ENCODE measurements around the gene LRRTM4. TPM values are rescaled to one million over a fixed set of nuclear protein-coding genes. Genes with fewer than 3 reads are reported as not detected.

LRRTM4 gene
- total RNA-seq, 1 experiment from 2014 or later = 9.4 TPM

DNA sequence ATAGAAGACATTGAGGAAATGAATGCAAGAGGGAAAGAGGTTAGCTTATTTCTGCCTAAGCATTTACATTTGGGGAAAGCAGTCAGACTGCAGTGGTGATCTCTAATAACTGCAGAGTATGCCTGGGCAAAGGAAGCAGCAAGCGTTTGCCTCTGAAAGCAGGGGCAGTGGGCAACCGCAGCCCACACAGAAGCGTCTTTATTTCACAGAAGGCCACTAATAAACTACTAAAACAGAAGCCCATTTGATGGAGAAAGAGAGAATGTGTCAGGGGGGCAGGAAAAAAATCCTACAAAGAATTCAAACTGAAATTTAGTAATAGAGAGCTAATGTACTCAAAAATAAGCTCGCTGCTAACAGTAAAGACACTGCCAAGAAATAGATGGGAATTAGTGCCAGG is 53.1 kb downstream of the LRRTM4 start:
- ChIA-PET CTCF (no interaction called here), POLR2A (no interaction called here)
- Mint-ChIP-seq H3K27me3 (ENCODE audit: low read depth) (no peaks in the 10 kb centered on the region), H3K4me1 (0 out of 2 replicates have a peak, but pooled peaks cover 3% of the 10 kb centered on the region), H3K4me3 (no peak overlapping the region), H3K36me3 (no peaks in the 10 kb centered on the region), H3K9me3 (no peaks in the 10 kb centered on the region), H3K27ac (no peak overlapping the region)
- DNase-seq (ENCODE audit: low spot score) = no peak
- ATAC-seq = no peak
- TF ChIP-seq, protein P1, sequence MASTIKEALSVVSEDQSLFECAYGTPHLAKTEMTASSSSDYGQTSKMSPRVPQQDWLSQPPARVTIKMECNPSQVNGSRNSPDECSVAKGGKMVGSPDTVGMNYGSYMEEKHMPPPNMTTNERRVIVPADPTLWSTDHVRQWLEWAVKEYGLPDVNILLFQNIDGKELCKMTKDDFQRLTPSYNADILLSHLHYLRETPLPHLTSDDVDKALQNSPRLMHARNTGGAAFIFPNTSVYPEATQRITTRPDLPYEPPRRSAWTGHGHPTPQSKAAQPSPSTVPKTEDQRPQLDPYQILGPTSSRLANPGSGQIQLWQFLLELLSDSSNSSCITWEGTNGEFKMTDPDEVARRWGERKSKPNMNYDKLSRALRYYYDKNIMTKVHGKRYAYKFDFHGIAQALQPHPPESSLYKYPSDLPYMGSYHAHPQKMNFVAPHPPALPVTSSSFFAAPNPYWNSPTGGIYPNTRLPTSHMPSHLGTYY (CRISPR knock-in tag; IDR thresholded peaks at IDR 0.05) = no peak
- TF ChIP-seq, protein P2, sequence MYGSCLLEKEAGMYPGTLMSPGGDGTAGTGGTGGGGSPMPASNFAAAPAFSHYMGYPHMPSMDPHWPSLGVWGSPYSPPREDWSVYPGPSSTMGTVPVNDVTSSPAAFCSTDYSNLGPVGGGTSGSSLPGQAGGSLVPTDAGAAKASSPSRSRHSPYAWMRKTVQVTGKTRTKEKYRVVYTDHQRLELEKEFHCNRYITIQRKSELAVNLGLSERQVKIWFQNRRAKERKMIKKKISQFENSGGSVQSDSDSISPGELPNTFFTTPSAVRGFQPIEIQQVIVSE (CRISPR knock-in tag; IDR thresholded peaks at IDR 0.05; ENCODE audit: borderline replicate concordance) = no peak
- TF ChIP-seq, protein P3, sequence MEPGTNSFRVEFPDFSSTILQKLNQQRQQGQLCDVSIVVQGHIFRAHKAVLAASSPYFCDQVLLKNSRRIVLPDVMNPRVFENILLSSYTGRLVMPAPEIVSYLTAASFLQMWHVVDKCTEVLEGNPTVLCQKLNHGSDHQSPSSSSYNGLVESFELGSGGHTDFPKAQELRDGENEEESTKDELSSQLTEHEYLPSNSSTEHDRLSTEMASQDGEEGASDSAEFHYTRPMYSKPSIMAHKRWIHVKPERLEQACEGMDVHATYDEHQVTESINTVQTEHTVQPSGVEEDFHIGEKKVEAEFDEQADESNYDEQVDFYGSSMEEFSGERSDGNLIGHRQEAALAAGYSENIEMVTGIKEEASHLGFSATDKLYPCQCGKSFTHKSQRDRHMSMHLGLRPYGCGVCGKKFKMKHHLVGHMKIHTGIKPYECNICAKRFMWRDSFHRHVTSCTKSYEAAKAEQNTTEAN (CRISPR knock-in tag; IDR thresholded peaks at IDR 0.05) = no peak
- TF ChIP-seq NR1H2 (CRISPR knock-in tag; IDR thresholded peaks at IDR 0.05) = no peak
- TF ChIP-seq, protein P4, sequence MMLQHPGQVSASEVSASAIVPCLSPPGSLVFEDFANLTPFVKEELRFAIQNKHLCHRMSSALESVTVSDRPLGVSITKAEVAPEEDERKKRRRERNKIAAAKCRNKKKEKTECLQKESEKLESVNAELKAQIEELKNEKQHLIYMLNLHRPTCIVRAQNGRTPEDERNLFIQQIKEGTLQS (CRISPR knock-in tag; conservative IDR thresholded peaks at IDR 0.05) = no peak
- TF ChIP-seq, protein P5, sequence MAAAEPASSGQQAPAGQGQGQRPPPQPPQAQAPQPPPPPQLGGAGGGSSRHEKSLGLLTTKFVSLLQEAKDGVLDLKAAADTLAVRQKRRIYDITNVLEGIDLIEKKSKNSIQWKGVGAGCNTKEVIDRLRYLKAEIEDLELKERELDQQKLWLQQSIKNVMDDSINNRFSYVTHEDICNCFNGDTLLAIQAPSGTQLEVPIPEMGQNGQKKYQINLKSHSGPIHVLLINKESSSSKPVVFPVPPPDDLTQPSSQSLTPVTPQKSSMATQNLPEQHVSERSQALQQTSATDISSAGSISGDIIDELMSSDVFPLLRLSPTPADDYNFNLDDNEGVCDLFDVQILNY (CRISPR knock-in tag; IDR thresholded peaks at IDR 0.05) = no peak
- no peak for TF ChIP-seq SMAD4 (CRISPR knock-in tag; IDR thresholded peaks at IDR 0.05)
- TF ChIP-seq, protein P6, sequence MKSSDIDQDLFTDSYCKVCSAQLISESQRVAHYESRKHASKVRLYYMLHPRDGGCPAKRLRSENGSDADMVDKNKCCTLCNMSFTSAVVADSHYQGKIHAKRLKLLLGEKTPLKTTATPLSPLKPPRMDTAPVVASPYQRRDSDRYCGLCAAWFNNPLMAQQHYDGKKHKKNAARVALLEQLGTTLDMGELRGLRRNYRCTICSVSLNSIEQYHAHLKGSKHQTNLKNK (CRISPR knock-in tag; IDR thresholded peaks at IDR 0.05) = no peak
- TF ChIP-seq, protein P7, sequence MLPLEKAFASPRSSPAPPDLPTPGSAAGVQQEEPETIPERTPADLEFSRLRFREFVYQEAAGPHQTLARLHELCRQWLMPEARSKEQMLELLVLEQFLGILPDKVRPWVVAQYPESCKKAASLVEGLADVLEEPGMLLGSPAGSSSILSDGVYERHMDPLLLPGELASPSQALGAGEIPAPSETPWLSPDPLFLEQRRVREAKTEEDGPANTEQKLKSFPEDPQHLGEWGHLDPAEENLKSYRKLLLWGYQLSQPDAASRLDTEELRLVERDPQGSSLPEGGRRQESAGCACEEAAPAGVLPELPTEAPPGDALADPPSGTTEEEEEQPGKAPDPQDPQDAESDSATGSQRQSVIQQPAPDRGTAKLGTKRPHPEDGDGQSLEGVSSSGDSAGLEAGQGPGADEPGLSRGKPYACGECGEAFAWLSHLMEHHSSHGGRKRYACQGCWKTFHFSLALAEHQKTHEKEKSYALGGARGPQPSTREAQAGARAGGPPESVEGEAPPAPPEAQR (CRISPR knock-in tag; IDR thresholded peaks at IDR 0.05) = no peak
- no peak for TF ChIP-seq RORB (CRISPR knock-in tag; IDR thresholded peaks at IDR 0.05)
- TF ChIP-seq MXD4 (CRISPR knock-in tag; IDR thresholded peaks at IDR 0.05; ENCODE audit: borderline replicate concordance) = no peak
- no peak for TF ChIP-seq ETV6 (CRISPR knock-in tag; IDR thresholded peaks at IDR 0.05)
- no peak for TF ChIP-seq NR3C1 (CRISPR knock-in tag; conservative IDR thresholded peaks at IDR 0.05; ENCODE audit: low read depth)
- TF ChIP-seq TEAD1 (CRISPR knock-in tag; IDR thresholded peaks at IDR 0.05) = no peak
- TF ChIP-seq FOXP1 (CRISPR knock-in tag; IDR thresholded peaks at IDR 0.05; ENCODE audit: borderline replicate concordance) = no peak
- TF ChIP-seq FOXK1 (CRISPR knock-in tag; IDR thresholded peaks at IDR 0.05) = no peak
- no peak for TF ChIP-seq SMAD3 (CRISPR knock-in tag; IDR thresholded peaks at IDR 0.05; ENCODE audit: borderline replicate concordance)
- no peak for TF ChIP-seq OVOL2 (CRISPR knock-in tag; IDR thresholded peaks at IDR 0.05; ENCODE audit: borderline replicate concordance)

DNA sequence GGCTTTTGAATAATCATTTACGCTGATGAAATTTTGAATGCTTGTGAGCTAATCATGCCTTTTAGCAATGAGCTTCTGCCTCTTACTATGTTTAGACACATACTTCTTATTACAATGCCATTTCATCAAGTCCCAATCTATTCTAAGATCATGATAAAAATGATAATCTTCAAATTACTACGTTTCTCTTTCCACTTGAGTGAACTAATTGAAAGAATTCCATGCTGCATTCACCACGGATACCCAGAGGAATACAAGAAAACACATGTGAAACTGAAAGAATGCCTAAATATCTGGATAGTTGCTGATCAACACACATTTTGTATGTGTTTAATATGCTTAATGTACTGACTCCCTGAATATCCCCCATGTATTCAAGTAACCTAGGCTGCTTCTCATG is 62.3 kb downstream of the LRRTM4 start:
- no peaks in the 10 kb centered on the region for H3K9me3 Mint-ChIP-seq
- ChIA-PET CTCF (interaction anchor here (1.0 kb wide), 1 partner anchor 10 kb away, joined by 6 read pairs; no protein-coding TSS in a partner anchor), POLR2A (no interaction called here)
- H3K27ac Mint-ChIP-seq = no peak overlapping the region
- no peak overlapping the region for H3K4me3 Mint-ChIP-seq
- no peaks in the 10 kb centered on the region for H3K36me3 Mint-ChIP-seq
- DNase-seq (ENCODE audit: low spot score) = no peak
- peaks cover 20% of the 10 kb centered on the region for H3K4me1 Mint-ChIP-seq
- TF ChIP-seq MYBL2 (CRISPR knock-in tag; IDR thresholded peaks at IDR 0.05) = no peak
- H3K27me3 Mint-ChIP-seq (ENCODE audit: low read depth) = no peaks in the 10 kb centered on the region
- no peak for ATAC-seq

Measured in WTC11 (cell line).